NT2/D1 (cell line): ENCODE results near the gene PLBD2.

ENCODE experiments used
- SUZ12 ChIP-seq: IDR thresholded peaks from 2 replicates; pipeline ENCODE4 v1.6.1; 2011; ENCODE audit not compliant: insufficient read length, insufficient read depth; ENCODE audit errors: extremely low read depth
- YY1 ChIP-seq: IDR thresholded peaks from 2 replicates; pipeline ENCODE4 v1.6.1; 2011; ENCODE audit not compliant: insufficient read length, insufficient read depth
- ZNF274 ChIP-seq: IDR thresholded peaks from 2 replicates; pipeline ENCODE4 v1.6.1; 2011; ENCODE audit warnings: mild to moderate bottlenecking, low read depth, low read length

GRCh38 chr12:113371808-113372207, 13.4 kb downstream of the PLBD2 start:
- TF ChIP-seq YY1 (no peak), ZNF274 (no peak), SUZ12 (no peak)
